ENCODE results near the gene B3GNT5. TPM values are rescaled to one million over a fixed set of nuclear protein-coding genes. Genes with fewer than 3 reads are reported as not detected.
A peak's percentile ranks its signal among the peaks of the same experiment; 100 is the strongest.

The B3GNT5 gene
- total RNA-seq = 2.0 TPM
- long read RNA-seq, full-length matches to known transcripts = 1 of 3 reads
- long read RNA-seq, partial matches to known transcripts = 2 of 3 reads
- long read RNA-seq, other reads (novel, unspliced or antisense) = 0 of 3 reads

- DNase-seq (ENCODE audit: missing footprints) (peak; percentile 69), ATAC-seq (peak; percentile 33)
- intact Hi-C loops (cut with DNase I) = no loop called here
Measured at GRCh38 chr3:183252973-183253527, at the start of gene B3GNT5. Gene B3GNT5, plus strand, starts transcription at chr3:183253253. Its CDS starts 16,546 bp downstream, at chr3:183269799.

GRCh38 chr3:183203670-183204069 is 49.4 kb upstream of the B3GNT5 start:
- DNase-seq (ENCODE audit: missing footprints) = no peak
- intact Hi-C loops (cut with DNase I) = no loop called here
- ATAC-seq = no peak

- intact Hi-C loops (cut with DNase I) = no loop called here
- DNase-seq (ENCODE audit: missing footprints) (no peak), ATAC-seq (no peak)
Measured at GRCh38 chr3:183208260-183208659, 44.8 kb upstream of the B3GNT5 start.

GRCh38 chr3:183208800-183209199 is 44.3 kb upstream of the B3GNT5 start:
- no peak for ATAC-seq
- intact Hi-C loops (cut with DNase I) = no loop called here
- DNase-seq (ENCODE audit: missing footprints) = no peak

GRCh38 chr3:183210341-183210740 is 42.7 kb upstream of the B3GNT5 start:
- no peak for DNase-seq (ENCODE audit: missing footprints)
- no peak for ATAC-seq
- intact Hi-C loops (cut with DNase I) = no loop called here

- intact Hi-C loops (cut with DNase I) = no loop called here
- DNase-seq (ENCODE audit: missing footprints) = peak; percentile 74
- peak; percentile 26 for ATAC-seq
Measured at GRCh38 chr3:183210862-183211341, 42.2 kb upstream of the B3GNT5 start.

- ATAC-seq = peak; percentile 48
- intact Hi-C loops (cut with DNase I) = no loop called here
- peak; percentile 74 for DNase-seq (ENCODE audit: missing footprints)
Measured at GRCh38 chr3:183211352-183211751, 41.7 kb upstream of the B3GNT5 start.

GRCh38 chr3:183212096-183212495 is 41.0 kb upstream of the B3GNT5 start:
- DNase-seq (ENCODE audit: missing footprints) (no peak), ATAC-seq (no peak)
- intact Hi-C loops (cut with DNase I) = no loop called here

- intact Hi-C loops (cut with DNase I) = no loop called here
- DNase-seq (ENCODE audit: missing footprints) (no peak), ATAC-seq (no peak)
Measured at GRCh38 chr3:183212565-183212964, 40.5 kb upstream of the B3GNT5 start.

- ATAC-seq (no peak), DNase-seq (ENCODE audit: missing footprints) (no peak)
- intact Hi-C loops (cut with DNase I) = no loop called here
Measured at GRCh38 chr3:183213415-183214276, 39.4 kb upstream of the B3GNT5 start.

- intact Hi-C loops (cut with DNase I) = no loop called here
- ATAC-seq = no peak
- DNase-seq (ENCODE audit: missing footprints) = no peak
Measured at GRCh38 chr3:183214277-183214612, 38.8 kb upstream of the B3GNT5 start.

GRCh38 chr3:183215591-183216202 is 37.4 kb upstream of the B3GNT5 start:
- ATAC-seq (no peak), DNase-seq (ENCODE audit: missing footprints) (no peak)
- intact Hi-C loops (cut with DNase I) = no loop called here

GRCh38 chr3:183217548-183218332 is 35.3 kb upstream of the B3GNT5 start:
- no peak for DNase-seq (ENCODE audit: missing footprints)
- intact Hi-C loops (cut with DNase I) = no loop called here
- ATAC-seq = no peak

- DNase-seq (ENCODE audit: missing footprints) = no peak
- intact Hi-C loops (cut with DNase I) = no loop called here
- ATAC-seq = no peak
Measured at GRCh38 chr3:183218826-183219225, 34.2 kb upstream of the B3GNT5 start.

GRCh38 chr3:183220828-183221227 is 32.2 kb upstream of the B3GNT5 start:
- intact Hi-C loops (cut with DNase I) = no loop called here
- no peak for ATAC-seq
- DNase-seq (ENCODE audit: missing footprints) = no peak

GRCh38 chr3:183222631-183223235 is 30.3 kb upstream of the B3GNT5 start:
- DNase-seq (ENCODE audit: missing footprints) (no peak), ATAC-seq (no peak)
- intact Hi-C loops (cut with DNase I) = no loop called here

- intact Hi-C loops (cut with DNase I) = no loop called here
- ATAC-seq (no peak), DNase-seq (ENCODE audit: missing footprints) (no peak)
Measured at GRCh38 chr3:183224180-183224970, 28.7 kb upstream of the B3GNT5 start.

- no peak for DNase-seq (ENCODE audit: missing footprints)
- intact Hi-C loops (cut with DNase I) = no loop called here
- no peak for ATAC-seq
Measured at GRCh38 chr3:183226333-183226890, 26.6 kb upstream of the B3GNT5 start.
